GM12878 (cell line): Measurements from ENCODE around the gene TP63. TPM values are rescaled to one million over a fixed set of nuclear protein-coding genes. Genes with fewer than 3 reads are reported as not detected.

Experiments
- ATAC-seq: fragments of 200-7000 bp; cut with Tn5 transposase; 3 replicates; pipeline ENCODE4 v1.9.1; 2020; ENCODE audit warnings: mild to moderate bottlenecking, moderate library complexity
- BruUV-seq: library from RNA; stranded (reverse); fragments of 400-500 nt; replicated peaks from 2 replicates; lab custom pipeline; 2021; lab: Mats Ljungman, UMichigan
- CTCF ChIA-PET: fragments of 300-600 bp; sonication (Branson Sonifier 250); formaldehyde crosslinking; extraction: SDS; loops from one replicate; lab custom pipeline; 2021; ENCODE audit warnings: inconsistent platforms; lab: Yijun Ruan, JAX
- POLR2A ChIA-PET: fragments of 350-600 bp; formaldehyde crosslinking; extraction: SDS; loops from one replicate; lab custom pipeline; 2021; ENCODE audit warnings: inconsistent platforms; lab: Charles Lee
- RAD21 ChIA-PET: fragments of 300-600 bp; sonication (Branson Sonifier 250); formaldehyde crosslinking; loops from one replicate; lab custom pipeline; 2023; ENCODE audit warnings: antibody characterized with exemption; ENCODE audit not compliant: unreplicated experiment; lab: Charles Lee
- SMC1A ChIA-PET: fragments of 300-600 bp; sonication (Branson Sonifier 250); formaldehyde crosslinking; loops from one replicate; lab custom pipeline; 2023; ENCODE audit not compliant: unreplicated experiment, uncharacterized antibody; lab: Charles Lee
- DNase-seq: peaks from one replicate; pipeline ENCODE4 v3.0.0-alpha.2; 2011; ENCODE audit warnings: low read depth, low spot score
- FAIRE-seq: peaks from 3 replicates; lab custom pipeline; 2011; peaks lifted over from hg19 to GRCh38; lab: Jason Lieb, UNC
- H2AFZ ChIP-seq: 2 replicates; pipeline ENCODE4 v1.6.0; 2011; ENCODE audit warnings: low read depth, low read length, control low read depth; ENCODE audit not compliant: control insufficient read depth
- H3K27ac ChIP-seq: 2 replicates; pipeline ENCODE4 v1.5.1; 2011; ENCODE audit warnings: control low read depth; ENCODE audit not compliant: control insufficient read depth, insufficient read depth
- H3K27me3 ChIP-seq, 2 experiments: replicated peaks in 1 of 2; 2 replicates each; pipeline versions ENCODE4 v1.6.0 to v1.6.1; 2011; ENCODE audit warnings: low read length in 1 of 2; ENCODE audit not compliant: control insufficient read depth in 2 of 2, insufficient read depth in 2 of 2
- H3K36me3 ChIP-seq, 2 experiments: 2 replicates each; pipeline ENCODE4 v1.5.1; 2011; ENCODE audit warnings: low read length in 1 of 2; ENCODE audit not compliant: control insufficient read depth in 2 of 2, insufficient read depth in 2 of 2
- H3K4me1 ChIP-seq: 2 replicates; pipeline ENCODE4 v1.6.1; 2011; ENCODE audit warnings: mild to moderate bottlenecking, low read length, moderate library complexity, mixed read lengths; ENCODE audit not compliant: control insufficient read depth, insufficient read depth
- H3K4me2 ChIP-seq: 2 replicates; pipeline ENCODE4 v1.6.0; 2011; ENCODE audit warnings: control low read depth; ENCODE audit not compliant: control insufficient read depth, insufficient read depth
- H3K4me3 ChIP-seq: fragments of 200-600 bp; sonication (generic); 2 replicates; pipeline ENCODE4 v1.5.1; 2016
- H3K79me2 ChIP-seq: 2 replicates; pipeline ENCODE4 v1.6.0; 2011; ENCODE audit warnings: low read length; ENCODE audit not compliant: control insufficient read depth, insufficient read depth
- H3K9ac ChIP-seq: 2 replicates; pipeline ENCODE4 v1.8.0; 2011; ENCODE audit warnings: low read length, control low read depth, mixed read lengths; ENCODE audit not compliant: control insufficient read depth, insufficient read depth
- H3K9me3 ChIP-seq: replicated peaks from 3 replicates; pipeline ENCODE4 v1.5.1; 2011; ENCODE audit warnings: mild to moderate bottlenecking, low read length; ENCODE audit not compliant: control insufficient read depth, insufficient read depth
- H4K20me1 ChIP-seq: 2 replicates; pipeline ENCODE4 v1.6.0; 2011; ENCODE audit not compliant: control insufficient read depth, insufficient read depth
- CHD4 ChIP-seq: fragments of 200-600 bp; sonication (generic); IDR thresholded peaks from 2 replicates; pipeline ENCODE4 v1.6.1; 2016; ENCODE audit warnings: mild to moderate bottlenecking
- CREM ChIP-seq: IDR thresholded peaks from 2 replicates; pipeline ENCODE4 v1.6.1; 2014; ENCODE audit warnings: antibody characterized with exemption, low read depth
- EGR1 ChIP-seq, 2 experiments: IDR thresholded peaks; 1 replicate in 1 of 2; 2 replicates in 1 of 2; pipeline ENCODE4 v1.6.1; 2011 to 2012; ENCODE audit warnings: low read depth in 2 of 2, low read length in 2 of 2, borderline replicate concordance in 1 of 2, mild to moderate bottlenecking in 1 of 2, moderate library complexity in 1 of 2
- GATAD2B ChIP-seq: fragments of 450-650 bp; conservative IDR thresholded peaks from 2 replicates; pipeline ENCODE4 v1.6.1; 2017; ENCODE audit warnings: low read depth, mild to moderate bottlenecking, moderate library complexity
- MYC ChIP-seq: IDR thresholded peaks from 2 replicates; pipeline ENCODE4 v1.6.1; 2011; ENCODE audit warnings: mild to moderate bottlenecking, low read length, moderate library complexity, inconsistent platforms; ENCODE audit not compliant: insufficient read depth, insufficient replicate concordance, insufficient read length, severe bottlenecking
- NRF1 ChIP-seq: conservative IDR thresholded peaks from 2 replicates; pipeline ENCODE4 v1.6.1; 2011; ENCODE audit warnings: mild to moderate bottlenecking, low read depth, low read length, improper control_type of control experiment
- RUNX3 ChIP-seq: IDR thresholded peaks from 2 replicates; pipeline ENCODE4 v1.6.1; 2012; ENCODE audit warnings: low read length, inconsistent platforms
- WGBS: methylation state at CpG from one replicate; pipeline ENCODE4 v1.1.6; 2016; ENCODE audit warnings: low lambda C conversion rate; ENCODE audit not compliant: insufficient replicate concordance, insufficient coverage; ENCODE audit errors: missing lambda C conversion rate; 5-methylcytosine and 5-hydroxymethylcytosine counted together
- in situ Hi-C: fragments of 300-500 bp; cut with MboI; formaldehyde crosslinking; loops from 9 replicates; pipeline ENCODE4 v1.14.3; 2018; ENCODE audit warnings: mixed read lengths
- intact Hi-C: fragments of 100-400 bp; cut with micrococcal nuclease; formaldehyde crosslinking; loops from one replicate; pipeline ENCODE4 v1.14.2; 2022; ENCODE audit not compliant: unreplicated experiment
- polyA plus RNA-seq, 11 experiments: library from polyadenylated mRNA; depleted of rRNA in 4 of 11; unstranded in 6 of 11; stranded (reverse) in 5 of 11; fragments of >200 nt; fragmentation: Nextera tagmentation in 4 of 11; fragmentation: Illumina TruSeq in 1 of 11; extraction: Ambion mirVana in 4 of 11; extraction: Trizol in 1 of 11; gene quantifications; 1 replicate in 1 of 11; 2 replicates in 10 of 11; pipeline versions ENCODE4 v1.2.1 to v1.2.3, GENCODE V29; 2011 to 2016; ENCODE audit warnings: inconsistent platforms in 2 of 11, missing spikeins in 2 of 11, low read depth in 1 of 11
- total RNA-seq, 4 experiments: library from RNA; depleted of rRNA in 3 of 4; stranded (reverse); fragments of >200 nt in 3 of 4; fragmentation: Illumina TruSeq in 1 of 4; extraction: Trizol in 1 of 4; gene quantifications; 2 replicates each; pipeline versions ENCODE4 v1.2.1 to v1.2.3, GENCODE V29; 2013 to 2021
- TF ChIP-seq, protein P1 (sequence below), 3 experiments: IDR thresholded peaks in 2 of 3; conservative IDR thresholded peaks in 1 of 3; 2 replicates each; pipeline ENCODE4 v1.5.1; 2011; ENCODE audit warnings: low read depth in 3 of 3, low read length in 3 of 3, mild to moderate bottlenecking in 3 of 3, control low read depth in 2 of 3, moderate library complexity in 2 of 3, inconsistent platforms in 1 of 3, mixed read lengths in 1 of 3; ENCODE audit not compliant: control insufficient read depth in 2 of 3, insufficient read depth in 1 of 3; ENCODE audit errors: extremely low read depth in 1 of 3
- TF ChIP-seq, protein P2 (sequence below): IDR thresholded peaks from 2 replicates; pipeline ENCODE4 v1.6.1; 2011; ENCODE audit warnings: low read depth, low read length, improper control_type of control experiment, borderline replicate concordance
- TF ChIP-seq, protein P3 (sequence below): fragments of 450-650 bp; IDR thresholded peaks from 2 replicates; pipeline ENCODE4 v1.6.1; 2016; ENCODE audit warnings: mild to moderate bottlenecking
- TF ChIP-seq, protein P4 (sequence below): IDR thresholded peaks from 2 replicates; pipeline ENCODE4 v1.6.1; 2011; ENCODE audit warnings: borderline replicate concordance, low read depth, mild to moderate bottlenecking, moderate library complexity, low read length; ENCODE audit not compliant: insufficient read depth, poor library complexity, severe bottlenecking
- TF ChIP-seq, protein P5 (sequence below): fragments of 450-650 bp; IDR thresholded peaks from 2 replicates; pipeline ENCODE4 v1.6.1; 2017; ENCODE audit warnings: mild to moderate bottlenecking, moderate library complexity

The TP63 gene
- total and polyA plus RNA-seq, 10 of the 15 experiments (the other 5 are each of a cell fraction or from before 2014, with no cell fraction given) = 1.4 to 10.8 (median 6.2) TPM

DNA sequence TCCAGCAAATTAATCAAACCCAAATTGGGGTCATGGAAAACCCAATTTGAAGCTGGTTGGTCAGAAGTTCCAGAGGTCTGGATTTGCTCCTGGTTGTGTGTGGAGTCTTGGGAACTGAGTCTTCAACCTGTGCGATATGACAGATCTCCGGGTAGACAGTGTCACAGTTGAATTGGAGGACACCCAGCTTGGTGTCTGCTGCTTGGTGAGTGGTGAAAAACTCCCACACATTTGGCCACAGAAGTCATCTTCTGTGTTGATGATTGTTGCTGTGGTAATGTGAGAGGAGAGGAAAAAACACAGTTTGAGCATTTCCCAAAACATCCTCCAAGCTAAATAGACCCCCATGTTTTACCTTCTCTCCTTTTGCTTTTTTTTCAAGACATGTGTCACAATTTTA is 218.1 kb downstream of the TP63 start:
- Histone ChIP-seq H3K4me3 (no peak overlapping the region), H3K36me3 (no peaks in the 10 kb centered on the region), H4K20me1 (no peaks in the 10 kb centered on the region), H3K27me3 (no peaks in the 10 kb centered on the region), H3K9me3 (no peaks in the 10 kb centered on the region), H3K27ac (no peak overlapping the region), H2AFZ (no peak overlapping the region), H3K4me2 (no peak overlapping the region), H3K4me1 (no peaks in the 10 kb centered on the region), H3K9ac (no peak overlapping the region), H3K79me2 (no peaks in the 10 kb centered on the region)
- POLR2A ChIA-PET = no interaction called here
- RAD21 ChIA-PET = no interaction called here
- no peak for DNase-seq
- FAIRE-seq = no peak
- in situ Hi-C loops (no loop called here), intact Hi-C loops (no loop called here)
- SMC1A ChIA-PET = no interaction called here
- no peak for ATAC-seq
- CTCF ChIA-PET = no interaction called here
- 93% methylated on average over 2 of the region's 2 CpGs for WGBS
- BruUV-seq = no TSS peak
- TF ChIP-seq, protein P1, sequence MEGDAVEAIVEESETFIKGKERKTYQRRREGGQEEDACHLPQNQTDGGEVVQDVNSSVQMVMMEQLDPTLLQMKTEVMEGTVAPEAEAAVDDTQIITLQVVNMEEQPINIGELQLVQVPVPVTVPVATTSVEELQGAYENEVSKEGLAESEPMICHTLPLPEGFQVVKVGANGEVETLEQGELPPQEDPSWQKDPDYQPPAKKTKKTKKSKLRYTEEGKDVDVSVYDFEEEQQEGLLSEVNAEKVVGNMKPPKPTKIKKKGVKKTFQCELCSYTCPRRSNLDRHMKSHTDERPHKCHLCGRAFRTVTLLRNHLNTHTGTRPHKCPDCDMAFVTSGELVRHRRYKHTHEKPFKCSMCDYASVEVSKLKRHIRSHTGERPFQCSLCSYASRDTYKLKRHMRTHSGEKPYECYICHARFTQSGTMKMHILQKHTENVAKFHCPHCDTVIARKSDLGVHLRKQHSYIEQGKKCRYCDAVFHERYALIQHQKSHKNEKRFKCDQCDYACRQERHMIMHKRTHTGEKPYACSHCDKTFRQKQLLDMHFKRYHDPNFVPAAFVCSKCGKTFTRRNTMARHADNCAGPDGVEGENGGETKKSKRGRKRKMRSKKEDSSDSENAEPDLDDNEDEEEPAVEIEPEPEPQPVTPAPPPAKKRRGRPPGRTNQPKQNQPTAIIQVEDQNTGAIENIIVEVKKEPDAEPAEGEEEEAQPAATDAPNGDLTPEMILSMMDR (IDR thresholded peaks at IDR 0.05 in 2 of 3, conservative IDR thresholded peaks at IDR 0.05 in 1 of 3; ENCODE audit: control insufficient read depth in 2 of 3, extremely low read depth in 1 of 3, insufficient read depth in 1 of 3, low read depth in 3 of 3, low read length in 3 of 3) = no peak
- TF ChIP-seq EGR1 (IDR thresholded peaks at IDR 0.05; ENCODE audit: borderline replicate concordance in 1 of 2, low read depth in 2 of 2, low read length in 2 of 2) (peak in 1 of 2 experiments; percentile 14; a peak in 1 of 3 replicates), MYC (no peak), CREM (no peak), RUNX3 (peak; percentile 72), CHD4 (no peak), GATAD2B (no peak), NRF1 (no peak)
- TF ChIP-seq, protein P2, sequence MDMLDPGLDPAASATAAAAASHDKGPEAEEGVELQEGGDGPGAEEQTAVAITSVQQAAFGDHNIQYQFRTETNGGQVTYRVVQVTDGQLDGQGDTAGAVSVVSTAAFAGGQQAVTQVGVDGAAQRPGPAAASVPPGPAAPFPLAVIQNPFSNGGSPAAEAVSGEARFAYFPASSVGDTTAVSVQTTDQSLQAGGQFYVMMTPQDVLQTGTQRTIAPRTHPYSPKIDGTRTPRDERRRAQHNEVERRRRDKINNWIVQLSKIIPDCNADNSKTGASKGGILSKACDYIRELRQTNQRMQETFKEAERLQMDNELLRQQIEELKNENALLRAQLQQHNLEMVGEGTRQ = no peak
- TF ChIP-seq, protein P3, sequence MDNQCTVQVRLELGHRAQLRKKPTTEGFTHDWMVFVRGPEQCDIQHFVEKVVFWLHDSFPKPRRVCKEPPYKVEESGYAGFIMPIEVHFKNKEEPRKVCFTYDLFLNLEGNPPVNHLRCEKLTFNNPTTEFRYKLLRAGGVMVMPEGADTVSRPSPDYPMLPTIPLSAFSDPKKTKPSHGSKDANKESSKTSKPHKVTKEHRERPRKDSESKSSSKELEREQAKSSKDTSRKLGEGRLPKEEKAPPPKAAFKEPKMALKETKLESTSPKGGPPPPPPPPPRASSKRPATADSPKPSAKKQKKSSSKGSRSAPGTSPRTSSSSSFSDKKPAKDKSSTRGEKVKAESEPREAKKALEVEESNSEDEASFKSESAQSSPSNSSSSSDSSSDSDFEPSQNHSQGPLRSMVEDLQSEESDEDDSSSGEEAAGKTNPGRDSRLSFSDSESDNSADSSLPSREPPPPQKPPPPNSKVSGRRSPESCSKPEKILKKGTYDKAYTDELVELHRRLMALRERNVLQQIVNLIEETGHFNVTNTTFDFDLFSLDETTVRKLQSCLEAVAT = no peak
- TF ChIP-seq, protein P4, sequence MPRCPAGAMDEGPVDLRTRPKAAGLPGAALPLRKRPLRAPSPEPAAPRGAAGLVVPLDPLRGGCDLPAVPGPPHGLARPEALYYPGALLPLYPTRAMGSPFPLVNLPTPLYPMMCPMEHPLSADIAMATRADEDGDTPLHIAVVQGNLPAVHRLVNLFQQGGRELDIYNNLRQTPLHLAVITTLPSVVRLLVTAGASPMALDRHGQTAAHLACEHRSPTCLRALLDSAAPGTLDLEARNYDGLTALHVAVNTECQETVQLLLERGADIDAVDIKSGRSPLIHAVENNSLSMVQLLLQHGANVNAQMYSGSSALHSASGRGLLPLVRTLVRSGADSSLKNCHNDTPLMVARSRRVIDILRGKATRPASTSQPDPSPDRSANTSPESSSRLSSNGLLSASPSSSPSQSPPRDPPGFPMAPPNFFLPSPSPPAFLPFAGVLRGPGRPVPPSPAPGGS = no peak
- TF ChIP-seq, protein P5, sequence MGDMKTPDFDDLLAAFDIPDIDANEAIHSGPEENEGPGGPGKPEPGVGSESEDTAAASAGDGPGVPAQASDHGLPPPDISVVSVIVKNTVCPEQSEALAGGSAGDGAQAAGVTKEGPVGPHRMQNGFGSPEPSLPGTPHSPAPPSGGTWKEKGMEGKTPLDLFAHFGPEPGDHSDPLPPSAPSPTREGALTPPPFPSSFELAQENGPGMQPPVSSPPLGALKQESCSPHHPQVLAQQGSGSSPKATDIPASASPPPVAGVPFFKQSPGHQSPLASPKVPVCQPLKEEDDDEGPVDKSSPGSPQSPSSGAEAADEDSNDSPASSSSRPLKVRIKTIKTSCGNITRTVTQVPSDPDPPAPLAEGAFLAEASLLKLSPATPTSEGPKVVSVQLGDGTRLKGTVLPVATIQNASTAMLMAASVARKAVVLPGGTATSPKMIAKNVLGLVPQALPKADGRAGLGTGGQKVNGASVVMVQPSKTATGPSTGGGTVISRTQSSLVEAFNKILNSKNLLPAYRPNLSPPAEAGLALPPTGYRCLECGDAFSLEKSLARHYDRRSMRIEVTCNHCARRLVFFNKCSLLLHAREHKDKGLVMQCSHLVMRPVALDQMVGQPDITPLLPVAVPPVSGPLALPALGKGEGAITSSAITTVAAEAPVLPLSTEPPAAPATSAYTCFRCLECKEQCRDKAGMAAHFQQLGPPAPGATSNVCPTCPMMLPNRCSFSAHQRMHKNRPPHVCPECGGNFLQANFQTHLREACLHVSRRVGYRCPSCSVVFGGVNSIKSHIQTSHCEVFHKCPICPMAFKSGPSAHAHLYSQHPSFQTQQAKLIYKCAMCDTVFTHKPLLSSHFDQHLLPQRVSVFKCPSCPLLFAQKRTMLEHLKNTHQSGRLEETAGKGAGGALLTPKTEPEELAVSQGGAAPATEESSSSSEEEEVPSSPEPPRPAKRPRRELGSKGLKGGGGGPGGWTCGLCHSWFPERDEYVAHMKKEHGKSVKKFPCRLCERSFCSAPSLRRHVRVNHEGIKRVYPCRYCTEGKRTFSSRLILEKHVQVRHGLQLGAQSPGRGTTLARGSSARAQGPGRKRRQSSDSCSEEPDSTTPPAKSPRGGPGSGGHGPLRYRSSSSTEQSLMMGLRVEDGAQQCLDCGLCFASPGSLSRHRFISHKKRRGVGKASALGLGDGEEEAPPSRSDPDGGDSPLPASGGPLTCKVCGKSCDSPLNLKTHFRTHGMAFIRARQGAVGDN = no peak
